Ovary (tissue), 3 donors: ENCODE measurements around the gene RORB.

Experiments
- POLR2A ChIP-seq: fragments of 450-650 bp; IDR thresholded peaks from one replicate; pipeline ENCODE4 v1.6.1; 2017; ENCODE audit warnings: antibody characterized with exemption, mild to moderate bottlenecking, moderate library complexity
- TF ChIP-seq, protein P1 (sequence below), 3 donors: fragments of 450-650 bp in 2 of 3; fragments of 200-600 bp in 1 of 3; IDR thresholded peaks; one replicate each; pipeline versions ENCODE4 v1.5.1 to v1.8.0; 2016 to 2022; ENCODE audit warnings: antibody characterized with exemption in 3 of 3, mild to moderate bottlenecking in 1 of 3
- donor health status: DM: no; HTN: no; CAD: no.

GRCh38 chr9:74681906-74682305 is 184.8 kb downstream of the RORB start:
- TF ChIP-seq, protein P1, sequence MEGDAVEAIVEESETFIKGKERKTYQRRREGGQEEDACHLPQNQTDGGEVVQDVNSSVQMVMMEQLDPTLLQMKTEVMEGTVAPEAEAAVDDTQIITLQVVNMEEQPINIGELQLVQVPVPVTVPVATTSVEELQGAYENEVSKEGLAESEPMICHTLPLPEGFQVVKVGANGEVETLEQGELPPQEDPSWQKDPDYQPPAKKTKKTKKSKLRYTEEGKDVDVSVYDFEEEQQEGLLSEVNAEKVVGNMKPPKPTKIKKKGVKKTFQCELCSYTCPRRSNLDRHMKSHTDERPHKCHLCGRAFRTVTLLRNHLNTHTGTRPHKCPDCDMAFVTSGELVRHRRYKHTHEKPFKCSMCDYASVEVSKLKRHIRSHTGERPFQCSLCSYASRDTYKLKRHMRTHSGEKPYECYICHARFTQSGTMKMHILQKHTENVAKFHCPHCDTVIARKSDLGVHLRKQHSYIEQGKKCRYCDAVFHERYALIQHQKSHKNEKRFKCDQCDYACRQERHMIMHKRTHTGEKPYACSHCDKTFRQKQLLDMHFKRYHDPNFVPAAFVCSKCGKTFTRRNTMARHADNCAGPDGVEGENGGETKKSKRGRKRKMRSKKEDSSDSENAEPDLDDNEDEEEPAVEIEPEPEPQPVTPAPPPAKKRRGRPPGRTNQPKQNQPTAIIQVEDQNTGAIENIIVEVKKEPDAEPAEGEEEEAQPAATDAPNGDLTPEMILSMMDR (IDR thresholded peaks at IDR 0.05): no peak
- no peak for TF ChIP-seq POLR2A
